H9 (cell line): ENCODE measurements around the gene LHFPL6. TPM values are rescaled to one million over a fixed set of nuclear protein-coding genes. Genes with fewer than 3 reads are reported as not detected.

ENCODE experiments used
- DNase-seq: peaks from one replicate; pipeline ENCODE4 v3.0.0-alpha.2; 2017
- H2AFZ ChIP-seq: one replicate; pipeline ENCODE4 v1.6.1; 2013; ENCODE audit warnings: mild to moderate bottlenecking, low read length, control low read depth, moderate library complexity
- H2AK5ac ChIP-seq: 2 replicates; pipeline ENCODE4 v1.6.1; 2013; ENCODE audit warnings: low read length, control low read depth, mixed read lengths; ENCODE audit not compliant: insufficient read length
- H2BK120ac ChIP-seq: one replicate; pipeline ENCODE4 v1.6.1; 2013; ENCODE audit warnings: low read depth, mild to moderate bottlenecking, low read length, control low read depth, inconsistent platforms; ENCODE audit not compliant: poor library complexity, severe bottlenecking
- H2BK12ac ChIP-seq: 2 replicates; pipeline ENCODE4 v1.6.1; 2013; ENCODE audit warnings: low read length, control low read depth, mixed read lengths, low read depth; ENCODE audit not compliant: insufficient read length
- H2BK15ac ChIP-seq: 2 replicates; pipeline ENCODE4 v1.6.1; 2013; ENCODE audit warnings: low read depth, low read length, control low read depth
- H2BK20ac ChIP-seq: one replicate; pipeline ENCODE4 v1.6.1; 2013; ENCODE audit warnings: low read depth, mild to moderate bottlenecking, low read length, control low read depth, inconsistent platforms; ENCODE audit not compliant: poor library complexity, severe bottlenecking
- H2BK5ac ChIP-seq: 2 replicates; pipeline ENCODE4 v1.6.1; 2013; ENCODE audit warnings: low read length, control low read depth, mixed read lengths; ENCODE audit not compliant: insufficient read length
- H3K14ac ChIP-seq: 2 replicates; pipeline ENCODE4 v1.6.1; 2013; ENCODE audit warnings: low read length, control low read depth; ENCODE audit not compliant: insufficient read depth
- H3K18ac ChIP-seq: 2 replicates; pipeline ENCODE4 v1.6.1; 2013; ENCODE audit warnings: low read depth, mild to moderate bottlenecking, mixed read lengths, low read length, control low read depth; ENCODE audit not compliant: insufficient read length
- H3K23ac ChIP-seq: 2 replicates; pipeline ENCODE4 v1.6.1; 2013; ENCODE audit warnings: low read length, control low read depth, mixed read lengths, low read depth; ENCODE audit not compliant: insufficient read length
- H3K23me2 ChIP-seq: 2 replicates; pipeline ENCODE4 v1.6.1; 2013; ENCODE audit warnings: low read depth, mild to moderate bottlenecking, mixed read lengths, low read length, control low read depth; ENCODE audit not compliant: insufficient read length, poor library complexity, severe bottlenecking
- H3K27ac ChIP-seq: 2 replicates; pipeline ENCODE4 v1.5.1; 2013; ENCODE audit warnings: low read length, control low read depth, mixed read lengths, low read depth; ENCODE audit not compliant: insufficient read length
- H3K27me3 ChIP-seq: 2 replicates; pipeline ENCODE4 v1.6.1; 2013; ENCODE audit warnings: low read length, control low read depth, inconsistent platforms; ENCODE audit not compliant: insufficient read depth
- H3K4ac ChIP-seq: 2 replicates; pipeline ENCODE4 v1.6.1; 2013; ENCODE audit warnings: low read depth, mild to moderate bottlenecking, control low read depth, inconsistent platforms, low read length, moderate library complexity
- H3K4me1 ChIP-seq: 2 replicates; pipeline ENCODE4 v1.6.1; 2013; ENCODE audit warnings: low read length, control low read depth, inconsistent platforms; ENCODE audit not compliant: insufficient read depth
- H3K4me2 ChIP-seq: 2 replicates; pipeline ENCODE4 v1.6.1; 2013; ENCODE audit warnings: low read length, control low read depth, mixed read lengths; ENCODE audit not compliant: insufficient read length, insufficient read depth
- H3K56ac ChIP-seq: 2 replicates; pipeline ENCODE4 v1.6.1; 2013; ENCODE audit warnings: low read depth, mild to moderate bottlenecking, mixed read lengths, low read length, control low read depth; ENCODE audit not compliant: insufficient read length
- H3K79me1 ChIP-seq: 2 replicates; pipeline ENCODE4 v1.6.1; 2013; ENCODE audit warnings: low read depth, mild to moderate bottlenecking, moderate library complexity, low read length, control low read depth, inconsistent platforms; ENCODE audit not compliant: insufficient read depth, poor library complexity, severe bottlenecking
- H3K79me2 ChIP-seq: 2 replicates; pipeline ENCODE4 v1.6.1; 2013; ENCODE audit warnings: low read length, control low read depth, inconsistent platforms; ENCODE audit not compliant: insufficient read depth
- H3K9ac ChIP-seq: 2 replicates; pipeline ENCODE4 v1.6.1; 2013; ENCODE audit warnings: low read length, control low read depth, mixed read lengths; ENCODE audit not compliant: insufficient read length; ENCODE audit errors: extremely low read depth
- H3K9me3 ChIP-seq: one replicate; pipeline ENCODE4 v1.6.1; 2013; ENCODE audit warnings: low read depth, low read length, inconsistent platforms; ENCODE audit not compliant: control insufficient read depth
- H3T11ph ChIP-seq: one replicate; pipeline ENCODE4 v1.6.1; 2013; ENCODE audit warnings: mild to moderate bottlenecking, low read length, control low read depth, inconsistent platforms
- H4K20me1 ChIP-seq: one replicate; pipeline ENCODE4 v1.6.1; 2013; ENCODE audit not compliant: control insufficient read depth, insufficient read length, insufficient read depth
- H4K5ac ChIP-seq: 2 replicates; pipeline ENCODE4 v1.6.1; 2013; ENCODE audit warnings: low read depth, mild to moderate bottlenecking, mixed read lengths, low read length, control low read depth; ENCODE audit not compliant: insufficient read length
- H4K8ac ChIP-seq: replicated peaks from 2 replicates; pipeline ENCODE4 v1.6.1; 2013; ENCODE audit warnings: low read length, control low read depth, mixed read lengths, low read depth; ENCODE audit not compliant: insufficient read length
- H4K91ac ChIP-seq: 2 replicates; pipeline ENCODE4 v1.6.1; 2013; ENCODE audit warnings: low read depth, mild to moderate bottlenecking, moderate library complexity, mixed read lengths, low read length, control low read depth; ENCODE audit not compliant: insufficient read length
- H3K27ac Mint-ChIP-seq, 3 experiments: 2 replicates in 2 of 3; 3 replicates in 1 of 3; pipeline ENCODE4 v1.8.0; 2020 to 2021; ENCODE audit warnings: mixed read lengths in 3 of 3, mild to moderate bottlenecking in 1 of 3, moderate library complexity in 1 of 3
- H3K27me3 Mint-ChIP-seq: 2 replicates; pipeline ENCODE4 v1.8.0; 2021; ENCODE audit warnings: low read depth, mild to moderate bottlenecking, moderate library complexity, mixed read lengths
- H3K36me3 Mint-ChIP-seq, 3 experiments: 2 replicates in 2 of 3; 3 replicates in 1 of 3; pipeline ENCODE4 v1.8.0; 2020 to 2021; ENCODE audit warnings: low read depth in 3 of 3, mixed read lengths in 3 of 3; ENCODE audit not compliant: insufficient read depth in 1 of 3
- H3K4me1 Mint-ChIP-seq, 2 experiments: 2 replicates each; pipeline ENCODE4 v1.8.0; 2020; ENCODE audit warnings: mixed read lengths in 2 of 2
- H3K4me3 Mint-ChIP-seq, 2 experiments: 2 replicates in 1 of 2; 3 replicates in 1 of 2; pipeline ENCODE4 v1.8.0; 2020 to 2021; ENCODE audit warnings: mild to moderate bottlenecking in 2 of 2, mixed read lengths in 2 of 2, moderate library complexity in 1 of 2
- H3K9me3 Mint-ChIP-seq, 2 experiments: 2 replicates in 1 of 2; 3 replicates in 1 of 2; pipeline ENCODE4 v1.8.0; 2020; ENCODE audit warnings: mild to moderate bottlenecking in 2 of 2, mixed read lengths in 2 of 2, moderate library complexity in 1 of 2
- WGBS: extraction: QIAGEN DNeasy Blood & Tissue Kit; methylation state at CpG from one replicate; pipeline ENCODE4 v1.1.7; 2013; ENCODE audit warnings: missing lambda C conversion rate, low lambda C conversion rate, mixed read lengths; ENCODE audit not compliant: insufficient read length; ENCODE audit errors: extremely low coverage; 5-methylcytosine and 5-hydroxymethylcytosine counted together
- total RNA-seq: library from RNA; stranded (reverse); gene quantifications from 2 replicates; pipeline ENCODE4 v1.2.1, GENCODE V29; 2021
- TF ChIP-seq, protein P1 (sequence below): fragments of 200-600 bp; sonication (generic); conservative IDR thresholded peaks from 3 replicates; pipeline ENCODE4 v1.8.0; 2021; ENCODE audit warnings: antibody characterized with exemption, mild to moderate bottlenecking

LHFPL6 gene
- total RNA-seq, 1 experiment from 2014 or later, result 3.5 TPM

DNA sequence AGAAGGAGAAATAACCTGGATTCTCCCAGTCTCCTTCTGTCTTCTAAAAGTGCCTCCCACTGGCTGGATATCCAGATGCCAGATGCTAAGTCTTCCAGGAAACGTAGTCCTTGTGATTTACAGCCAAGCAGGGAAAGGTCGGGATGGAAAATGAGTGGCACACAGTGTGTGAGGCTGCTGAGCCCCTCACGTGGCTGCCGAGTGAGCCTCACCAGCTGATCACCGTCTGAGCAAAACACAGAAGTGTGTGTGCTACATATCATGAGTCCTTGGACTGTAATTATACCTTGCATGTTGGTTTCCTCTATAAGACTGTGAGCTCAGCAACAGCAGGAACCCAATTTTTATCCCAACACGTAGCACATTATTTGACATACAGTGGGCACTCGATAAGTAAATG, 15.1 kb downstream of the LHFPL6 start:
- Histone ChIP-seq H4K8ac (no peak overlapping the region), H4K5ac (no peak overlapping the region), H2BK20ac (no peak overlapping the region), H3K9ac (no peak overlapping the region), H2BK5ac (no peak overlapping the region), H3T11ph (no peak overlapping the region), H4K20me1 (no peaks in the 10 kb centered on the region), H3K9me3 (no peaks in the 10 kb centered on the region), H3K23me2 (no peaks in the 10 kb centered on the region), H2AFZ (no peak overlapping the region), H3K14ac (no peak overlapping the region), H3K56ac (no peak overlapping the region), H3K79me2 (no peaks in the 10 kb centered on the region), H3K4me1 (no peaks in the 10 kb centered on the region), H2BK12ac (no peak overlapping the region), H3K27me3 (no peaks in the 10 kb centered on the region), H2AK5ac (no peak overlapping the region), H3K18ac (no peak overlapping the region), H3K27ac (no peak overlapping the region), H3K23ac (no peak overlapping the region), H3K79me1 (no peaks in the 10 kb centered on the region), H3K4me2 (no peak overlapping the region), H2BK120ac (no peak overlapping the region), H4K91ac (no peak overlapping the region), H3K4ac (no peak overlapping the region), H2BK15ac (no peak overlapping the region)
- Mint-ChIP-seq H3K36me3 (no peaks in the 10 kb centered on the region; a peak in 1 of 7 replicates), H3K4me3 (no peak overlapping the region), H3K9me3 (no peaks in the 10 kb centered on the region), H3K4me1 (peaks cover 15 to 17% of the 10 kb centered on the region in 2 experiments), H3K27ac (no peak overlapping the region), H3K27me3 (no peaks in the 10 kb centered on the region)
- TF ChIP-seq, protein P1, sequence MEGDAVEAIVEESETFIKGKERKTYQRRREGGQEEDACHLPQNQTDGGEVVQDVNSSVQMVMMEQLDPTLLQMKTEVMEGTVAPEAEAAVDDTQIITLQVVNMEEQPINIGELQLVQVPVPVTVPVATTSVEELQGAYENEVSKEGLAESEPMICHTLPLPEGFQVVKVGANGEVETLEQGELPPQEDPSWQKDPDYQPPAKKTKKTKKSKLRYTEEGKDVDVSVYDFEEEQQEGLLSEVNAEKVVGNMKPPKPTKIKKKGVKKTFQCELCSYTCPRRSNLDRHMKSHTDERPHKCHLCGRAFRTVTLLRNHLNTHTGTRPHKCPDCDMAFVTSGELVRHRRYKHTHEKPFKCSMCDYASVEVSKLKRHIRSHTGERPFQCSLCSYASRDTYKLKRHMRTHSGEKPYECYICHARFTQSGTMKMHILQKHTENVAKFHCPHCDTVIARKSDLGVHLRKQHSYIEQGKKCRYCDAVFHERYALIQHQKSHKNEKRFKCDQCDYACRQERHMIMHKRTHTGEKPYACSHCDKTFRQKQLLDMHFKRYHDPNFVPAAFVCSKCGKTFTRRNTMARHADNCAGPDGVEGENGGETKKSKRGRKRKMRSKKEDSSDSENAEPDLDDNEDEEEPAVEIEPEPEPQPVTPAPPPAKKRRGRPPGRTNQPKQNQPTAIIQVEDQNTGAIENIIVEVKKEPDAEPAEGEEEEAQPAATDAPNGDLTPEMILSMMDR, result no peak
- no CpG with 5 or more reads among the region's 7 CpGs for WGBS
- DNase-seq, result no peak
